ENCODE data around the gene PRKCA. TPM values are rescaled to one million over a fixed set of nuclear protein-coding genes. Genes with fewer than 3 reads are reported as not detected.

Gene PRKCA
- polyA plus RNA-seq, 2 of the 4 experiments (the other 2 are of a cell fraction), result 28.8 to 65.0 TPM

DNA sequence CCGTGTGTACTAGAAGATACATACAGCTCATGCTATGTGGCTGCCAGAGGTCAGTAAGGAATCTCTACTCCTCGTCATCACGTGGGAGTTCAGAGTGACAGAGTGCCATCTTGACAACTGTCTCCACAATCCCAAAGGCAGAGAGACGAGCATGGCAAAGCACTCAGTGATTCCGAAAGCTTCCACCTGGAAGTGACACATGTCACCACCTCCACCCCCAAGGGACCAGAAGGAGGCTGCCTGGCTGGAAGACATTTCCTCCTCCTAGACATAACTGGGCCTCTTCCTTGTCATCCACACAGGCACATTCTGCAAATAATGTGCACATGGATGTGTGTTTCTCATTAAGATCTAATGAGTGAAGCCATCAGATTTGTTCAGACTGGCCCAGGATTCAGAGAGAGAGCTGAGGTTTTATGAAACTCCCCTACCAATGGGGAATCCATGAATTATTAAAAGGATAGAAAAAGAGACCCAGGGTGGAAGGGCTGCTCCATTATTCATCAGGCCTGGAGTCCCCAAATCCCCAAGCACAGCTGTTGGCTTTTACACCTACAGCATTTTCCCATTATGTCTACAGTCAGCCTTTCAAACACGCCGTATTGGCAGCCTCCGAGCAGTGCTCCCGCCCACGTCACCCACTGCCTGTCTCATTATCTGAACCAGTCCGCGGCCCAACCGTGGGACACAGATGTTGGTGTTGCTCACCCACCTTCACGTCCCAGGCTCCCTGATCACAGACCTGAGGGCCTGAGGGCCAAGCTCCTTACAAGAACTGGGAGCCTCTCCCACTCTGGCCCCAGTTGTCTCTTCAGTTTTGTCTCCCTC lies 529.2 kb downstream of the PRKCA start:
- CTCF ChIA-PET, result interaction anchor here (0.6 to 1.6 kb wide), 4 partner anchors 9 to 644 kb away, joined by 3 read pairs; no protein-coding TSS in a partner anchor
- H3K27ac ChIP-seq, result no peak overlapping the region
- DNase-seq (ENCODE audit: low read depth in 1 of 2, low spot score in 1 of 2) (no peak), FAIRE-seq (no peak), ATAC-seq (no peak)
- 0 out of 3 replicates have a peak, but pooled peaks cover 4% of the 10 kb centered on the region for H3K4me1 ChIP-seq
- H3K9me3 ChIP-seq, result no peaks in the 10 kb centered on the region
- POLR2A ChIA-PET, result no interaction called here
- no peak overlapping the region for H3K4me3 ChIP-seq
- TF ChIP-seq KDM5A (IDR thresholded peaks at IDR 0.05) (no peak), GATA3 (IDR thresholded peaks at IDR 0.05; ENCODE audit: borderline replicate concordance) (no peak)
- TF ChIP-seq, protein P1, sequence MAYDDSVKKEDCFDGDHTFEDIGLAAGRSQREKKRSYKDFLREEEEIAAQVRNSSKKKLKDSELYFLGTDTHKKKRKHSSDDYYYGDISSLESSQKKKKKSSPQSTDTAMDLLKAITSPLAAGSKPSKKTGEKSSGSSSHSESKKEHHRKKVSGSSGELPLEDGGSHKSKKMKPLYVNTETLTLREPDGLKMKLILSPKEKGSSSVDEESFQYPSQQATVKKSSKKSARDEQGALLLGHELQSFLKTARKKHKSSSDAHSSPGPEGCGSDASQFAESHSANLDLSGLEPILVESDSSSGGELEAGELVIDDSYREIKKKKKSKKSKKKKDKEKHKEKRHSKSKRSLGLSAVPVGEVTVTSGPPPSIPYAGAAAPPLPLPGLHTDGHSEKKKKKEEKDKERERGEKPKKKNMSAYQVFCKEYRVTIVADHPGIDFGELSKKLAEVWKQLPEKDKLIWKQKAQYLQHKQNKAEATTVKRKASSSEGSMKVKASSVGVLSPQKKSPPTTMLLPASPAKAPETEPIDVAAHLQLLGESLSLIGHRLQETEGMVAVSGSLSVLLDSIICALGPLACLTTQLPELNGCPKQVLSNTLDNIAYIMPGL (CRISPR knock-in tag; IDR thresholded peaks at IDR 0.05; ENCODE audit: borderline replicate concordance), result no peak
- WGBS (ENCODE audit: missing lambda C conversion rate), result 65% methylated on average over 14 of the region's 14 CpGs
- no peak overlapping the region for H3K4me2 ChIP-seq

- Histone ChIP-seq H3K9me3 (no peaks in the 10 kb centered on the region), H3K4me2 (no peak overlapping the region), H3K27ac (no peak overlapping the region), H3K4me3 (no peak overlapping the region), H3K4me1 (0 out of 3 replicates have a peak, but pooled peaks cover 4% of the 10 kb centered on the region)
- TF ChIP-seq MAZ (IDR thresholded peaks at IDR 0.05; ENCODE audit: borderline replicate concordance, low read depth, low read length) (no peak), FOSB (CRISPR knock-in tag; IDR thresholded peaks at IDR 0.05) (no peak), HDAC2 (IDR thresholded peaks at IDR 0.05) (no peak), FOXS1 (CRISPR knock-in tag; IDR thresholded peaks at IDR 0.05) (no peak), HEYL (CRISPR knock-in tag; IDR thresholded peaks at IDR 0.05) (no peak), PBX3 (IDR thresholded peaks at IDR 0.05) (no peak), RNF2 (IDR thresholded peaks at IDR 0.05; ENCODE audit: borderline replicate concordance, low read depth) (no peak), MYC (IDR thresholded peaks at IDR 0.05; ENCODE audit: borderline replicate concordance, low read length) (no peak), RAD21 (conservative IDR thresholded peaks at IDR 0.05 in 1 of 2, IDR thresholded peaks at IDR 0.05 in 1 of 2) (no peak), CHD4 (IDR thresholded peaks at IDR 0.05; ENCODE audit: borderline replicate concordance) (no peak), BCL3 (IDR thresholded peaks at IDR 0.05) (no peak), CHD2 (IDR thresholded peaks at IDR 0.05; ENCODE audit: low read length, partially characterized antibody) (no peak), BHLHE40 (IDR thresholded peaks at IDR 0.05; ENCODE audit: low read depth, low read length) (no peak), ATOH8 (CRISPR knock-in tag; IDR thresholded peaks at IDR 0.05; ENCODE audit: low read depth) (no peak), JUNB (IDR thresholded peaks at IDR 0.05) (no peak), ZSCAN20 (CRISPR knock-in tag; IDR thresholded peaks at IDR 0.05) (no peak)
- TF ChIP-seq, protein P1 (CRISPR knock-in tag; IDR thresholded peaks at IDR 0.05; ENCODE audit: borderline replicate concordance), result no peak
- TF ChIP-seq, protein P2, sequence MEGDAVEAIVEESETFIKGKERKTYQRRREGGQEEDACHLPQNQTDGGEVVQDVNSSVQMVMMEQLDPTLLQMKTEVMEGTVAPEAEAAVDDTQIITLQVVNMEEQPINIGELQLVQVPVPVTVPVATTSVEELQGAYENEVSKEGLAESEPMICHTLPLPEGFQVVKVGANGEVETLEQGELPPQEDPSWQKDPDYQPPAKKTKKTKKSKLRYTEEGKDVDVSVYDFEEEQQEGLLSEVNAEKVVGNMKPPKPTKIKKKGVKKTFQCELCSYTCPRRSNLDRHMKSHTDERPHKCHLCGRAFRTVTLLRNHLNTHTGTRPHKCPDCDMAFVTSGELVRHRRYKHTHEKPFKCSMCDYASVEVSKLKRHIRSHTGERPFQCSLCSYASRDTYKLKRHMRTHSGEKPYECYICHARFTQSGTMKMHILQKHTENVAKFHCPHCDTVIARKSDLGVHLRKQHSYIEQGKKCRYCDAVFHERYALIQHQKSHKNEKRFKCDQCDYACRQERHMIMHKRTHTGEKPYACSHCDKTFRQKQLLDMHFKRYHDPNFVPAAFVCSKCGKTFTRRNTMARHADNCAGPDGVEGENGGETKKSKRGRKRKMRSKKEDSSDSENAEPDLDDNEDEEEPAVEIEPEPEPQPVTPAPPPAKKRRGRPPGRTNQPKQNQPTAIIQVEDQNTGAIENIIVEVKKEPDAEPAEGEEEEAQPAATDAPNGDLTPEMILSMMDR (IDR thresholded peaks at IDR 0.05), result no peak
- no peak for FAIRE-seq
- DNase-seq (ENCODE audit: low read depth in 1 of 2, low spot score in 1 of 2), result no peak
- POLR2A ChIA-PET, result no interaction called here
- 72% methylated on average over 4 of the region's 4 CpGs for WGBS (ENCODE audit: missing lambda C conversion rate)
- no peak for ATAC-seq
- CTCF ChIA-PET, result interaction anchor here (1.6 kb wide), 1 partner anchor 8 kb away, joined by 3 read pairs; no protein-coding TSS in a partner anchor
Observed at GRCh38 chr17:66833201-66833600, 530.8 kb downstream of the PRKCA start.
